Hematopoietic multipotent progenitor cell treated with erythropoietin and hydrocortisone succinate and interleukin-3 and kit ligand, for 4 days (in vitro differentiated cells): ENCODE results near the gene ENSA.
"Not testable (repeated sequence)": the region's sequence is repeated elsewhere in the genome, so short reads cannot be mapped to it uniquely, and the experiment has no call there.

Experiments used
- DNase-seq: peaks from one replicate; pipeline ENCODE4 v3.0.0-alpha.2; 2015

Gene ENSA

DNA sequence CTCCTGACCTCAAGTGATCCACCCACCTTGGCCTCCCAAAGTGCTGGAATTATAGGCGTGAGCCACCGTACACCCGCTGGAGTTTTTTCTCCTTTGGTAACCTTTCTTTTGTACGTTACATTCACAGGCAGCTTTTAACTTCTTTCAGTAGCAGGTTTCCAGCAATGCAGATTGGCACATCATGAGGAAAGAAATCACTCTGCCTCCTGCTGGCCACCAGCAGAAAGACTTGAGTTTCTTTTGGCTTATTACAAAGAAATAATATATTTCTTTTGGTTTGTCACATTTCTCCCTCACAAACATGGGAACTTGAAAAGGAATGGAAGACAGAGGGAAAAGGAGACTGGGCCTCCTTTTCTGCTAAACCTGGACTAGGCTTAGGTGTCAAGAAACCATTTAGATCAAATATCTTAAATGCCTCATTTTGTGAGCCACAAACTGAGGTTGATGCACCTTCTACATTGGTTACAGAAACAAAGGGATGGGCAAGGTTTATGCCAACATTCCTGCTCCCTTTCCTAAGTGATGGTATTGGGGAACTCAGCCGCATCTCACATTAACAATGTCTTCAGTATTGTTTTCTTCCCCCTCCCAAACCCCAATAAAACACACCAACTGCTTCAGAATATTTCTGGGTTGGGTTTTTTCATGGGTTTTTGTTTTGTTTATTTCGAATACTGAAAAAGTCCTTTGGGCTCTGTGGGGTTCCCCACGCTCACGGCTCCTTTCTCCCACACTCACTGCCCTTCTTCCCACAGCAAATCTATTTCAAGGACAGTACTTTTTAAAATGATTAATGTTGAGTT lies 7.7 kb downstream of the ENSA start:
- peak; percentile 77 for DNase-seq

DNA sequence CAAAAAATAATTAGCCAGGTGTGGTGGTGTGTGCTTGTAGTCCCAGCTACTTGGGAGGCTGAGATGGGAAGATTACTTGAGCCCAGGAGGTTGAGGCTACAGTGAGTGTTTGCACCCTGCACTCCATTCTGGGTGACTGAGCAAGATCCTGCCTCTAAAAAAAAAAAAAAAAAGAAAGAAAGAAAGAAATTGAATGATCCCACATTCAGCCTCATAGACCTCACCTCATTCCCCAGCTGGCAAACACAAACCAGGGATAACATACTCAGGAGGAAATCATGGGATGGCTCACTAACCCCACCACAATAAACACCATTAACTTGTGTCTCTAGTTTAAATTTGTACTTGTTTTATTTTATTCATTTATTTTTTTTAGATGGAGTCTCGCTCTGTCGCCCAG lies 8.5 kb downstream of the ENSA start:
- DNase-seq: no peak

DNA sequence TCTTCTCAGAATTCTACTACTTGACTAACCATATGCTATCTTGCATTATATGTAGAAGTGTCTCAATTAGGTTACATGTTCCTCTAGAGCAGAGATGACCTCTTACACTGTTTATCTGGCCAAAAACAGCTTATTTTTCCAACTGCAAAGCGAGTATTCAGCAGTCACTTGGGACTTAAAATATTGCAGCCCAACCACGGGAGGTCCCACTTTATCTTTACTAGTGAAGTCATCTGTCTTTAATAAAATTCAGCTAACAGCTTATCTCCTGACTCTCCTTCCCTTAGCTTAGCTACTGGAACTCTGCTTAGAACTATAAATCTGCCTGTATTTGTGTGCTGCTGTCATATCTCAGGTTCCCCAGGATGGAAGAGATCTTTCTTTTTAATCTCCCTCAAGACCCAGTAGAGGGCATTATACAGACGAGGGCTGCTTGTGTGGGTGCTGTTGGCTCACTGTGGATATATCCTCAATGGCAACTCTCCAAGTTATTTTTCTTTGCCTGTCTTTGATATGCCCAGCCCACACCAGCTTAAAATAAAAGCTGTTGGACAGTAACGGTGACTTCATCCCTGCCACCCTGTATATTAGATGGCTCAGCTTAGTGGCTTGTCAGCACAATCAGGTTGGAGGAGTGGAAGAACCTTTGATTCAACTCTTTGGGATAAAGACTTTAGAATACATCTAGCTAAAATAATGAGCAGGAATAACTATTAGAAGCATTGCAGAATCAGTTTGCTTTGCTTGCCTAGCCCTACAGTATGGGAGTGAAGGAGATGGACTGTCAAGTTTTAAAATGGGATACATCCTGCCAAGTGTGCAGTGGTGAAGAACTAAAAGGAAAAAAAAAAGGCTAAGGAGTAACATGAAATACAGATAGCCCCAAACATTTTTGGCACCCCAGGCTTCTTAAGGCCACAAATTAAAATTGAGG lies 9.6 kb downstream of the ENSA start:
- DNase-seq: peak; percentile 93

DNA sequence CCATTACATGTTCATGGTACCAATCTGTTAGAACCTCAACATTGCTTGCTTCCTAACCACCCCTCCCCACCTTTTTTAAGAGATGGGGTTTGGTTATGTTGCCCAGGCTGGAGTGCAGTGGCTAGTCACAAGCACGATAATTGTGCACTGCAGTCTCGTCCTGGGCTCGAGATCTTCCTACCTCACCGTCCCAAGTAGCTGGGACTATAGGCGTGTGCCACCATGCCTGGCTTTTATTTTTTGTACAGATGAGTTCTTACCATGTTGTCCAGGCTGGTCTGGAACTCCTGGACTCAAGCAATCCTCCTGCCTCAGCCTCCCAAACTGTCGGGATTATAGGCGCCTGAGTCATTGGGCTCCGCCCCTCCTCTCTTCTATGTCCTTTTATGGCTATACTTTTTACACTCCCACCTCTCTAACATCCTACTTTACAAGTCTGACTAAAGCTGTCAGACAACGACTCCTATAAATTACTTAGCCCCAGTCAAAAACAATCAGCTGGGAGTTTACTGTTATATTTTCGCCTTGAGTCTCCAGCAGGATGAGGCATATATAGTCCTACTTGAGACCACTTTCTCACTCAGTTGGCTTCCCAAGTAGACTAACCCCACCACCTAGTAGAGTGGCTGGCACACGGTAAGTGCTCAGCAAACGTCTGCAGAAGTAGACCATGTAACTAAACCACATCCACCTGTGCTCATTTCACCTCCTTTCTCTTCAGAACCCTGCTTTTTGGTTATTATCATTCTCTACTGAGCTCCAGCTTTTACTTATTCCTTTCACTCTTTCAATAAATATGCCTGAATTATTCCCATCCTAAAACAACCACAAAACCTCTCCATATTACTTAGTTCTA lies 13.8 kb downstream of the ENSA start:
- no peak for DNase-seq

DNA sequence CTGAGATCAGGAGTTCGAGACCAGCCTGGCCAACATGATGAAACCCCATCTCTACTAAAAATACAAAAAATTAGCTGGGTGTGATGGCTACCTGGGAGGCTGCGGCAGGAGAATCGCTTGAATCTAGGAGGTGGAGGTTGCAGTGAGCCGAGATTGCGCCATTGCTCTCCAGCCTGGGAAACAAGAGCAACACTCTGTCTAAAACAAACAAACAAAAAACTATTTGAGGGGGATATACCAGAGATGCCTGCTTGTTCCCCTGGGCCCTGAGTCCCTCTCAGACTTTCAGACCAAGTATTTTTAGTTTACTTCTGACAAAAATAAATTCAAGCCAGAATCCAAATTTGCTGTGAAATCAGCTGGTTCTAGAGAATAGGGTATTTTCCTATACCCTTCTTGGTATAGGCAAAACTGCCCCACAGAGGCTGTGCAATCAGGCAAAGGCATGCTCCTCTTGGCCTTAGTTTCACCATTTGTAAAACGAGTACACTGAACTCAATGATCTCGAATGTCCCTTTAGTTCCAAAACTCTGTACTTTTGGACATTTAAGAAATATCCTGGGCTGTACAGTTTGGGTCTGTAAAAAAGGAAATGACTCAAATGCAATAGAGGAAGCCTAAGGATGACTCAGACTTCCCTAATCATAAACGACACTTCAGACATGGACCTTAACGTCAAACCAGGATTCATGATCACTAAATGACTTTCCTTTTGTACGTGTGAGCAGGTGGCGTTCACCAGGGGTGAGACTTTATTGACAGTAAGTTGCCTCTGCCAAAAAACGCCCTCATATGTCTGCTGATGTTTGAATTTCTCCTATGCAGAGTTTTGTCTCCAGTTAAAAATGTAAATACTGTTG lies 16.1 kb downstream of the ENSA start:
- DNase-seq: peak; percentile 88

DNA sequence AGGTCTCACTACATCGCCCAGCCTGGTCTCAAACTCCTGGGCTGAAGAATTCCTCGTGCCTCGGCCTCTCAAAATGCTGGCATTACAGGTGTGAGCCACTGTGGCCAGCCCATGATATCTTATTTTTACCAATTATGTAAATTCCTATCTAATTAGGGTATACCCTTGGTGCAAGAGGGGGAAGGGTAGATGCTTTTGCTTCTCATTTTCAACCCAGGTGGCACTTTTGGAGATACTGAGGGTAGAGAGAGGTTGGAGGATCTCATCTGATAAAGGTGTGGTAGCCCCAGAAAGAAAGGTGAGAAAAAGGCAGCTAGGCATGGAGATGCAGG lies 17.4 kb downstream of the ENSA start:
- DNase-seq: no peak

- no peak for DNase-seq
Measured at GRCh38 chr1:150610576-150610975, 18.8 kb downstream of the ENSA start.

- DNase-seq: no peak
Measured at GRCh38 chr1:150609732-150610131, 19.7 kb downstream of the ENSA start.

DNA sequence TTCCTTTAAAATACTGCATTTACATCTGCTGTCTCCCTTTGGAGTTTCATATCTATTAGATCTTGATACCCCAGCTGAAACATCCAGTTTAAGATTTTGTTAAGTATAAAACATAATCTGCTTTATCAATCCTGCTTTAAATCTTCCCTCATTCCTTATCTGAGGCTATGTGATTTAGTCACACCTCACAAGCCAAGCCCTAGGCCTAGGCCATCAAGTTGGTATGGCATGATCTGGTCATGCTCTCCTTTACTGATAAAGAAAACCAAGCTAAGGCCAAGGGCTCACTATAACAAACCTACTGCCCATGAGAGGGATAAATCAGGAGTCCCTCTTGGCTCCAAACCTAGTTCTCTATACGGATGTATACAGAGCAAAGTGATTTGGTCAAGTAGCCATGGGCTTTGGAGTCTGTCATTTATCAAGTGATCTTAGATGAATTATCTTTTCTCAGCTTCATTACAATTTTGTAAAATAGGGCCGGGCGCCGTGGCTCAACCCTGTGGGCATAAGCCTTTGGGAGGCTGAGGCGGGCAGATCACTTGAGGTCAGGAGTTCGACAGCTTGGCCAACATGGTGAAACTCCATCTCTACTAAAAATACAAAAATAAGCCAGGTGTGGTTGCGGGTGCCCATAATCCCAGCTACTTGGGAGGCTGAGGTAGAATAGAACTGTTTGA lies 22.8 kb downstream of the ENSA start:
- DNase-seq: no peak

DNA sequence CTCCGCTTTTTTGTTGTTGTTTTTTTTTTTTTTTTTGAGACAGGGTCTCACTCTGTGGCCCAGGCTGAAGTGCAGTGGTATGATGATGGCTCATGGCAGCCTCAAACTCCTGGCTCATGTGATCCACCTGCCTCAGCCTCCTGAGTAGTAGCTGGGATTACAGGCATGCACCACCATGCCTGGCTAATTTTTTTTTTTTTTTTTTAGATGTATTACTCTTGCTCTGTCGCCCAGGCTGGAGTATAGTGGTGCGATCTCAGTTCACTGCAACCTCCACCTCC lies 24.0 kb downstream of the ENSA start:
- not testable (repeated sequence) for DNase-seq

- DNase-seq: no peak
Measured at GRCh38 chr1:150604226-150604588, 25.2 kb downstream of the ENSA start.

GRCh38 chr1:150603711-150604110 lies 25.7 kb downstream of the ENSA start:
- DNase-seq: no peak

GRCh38 chr1:150602372-150602771 lies 27.0 kb downstream of the ENSA start:
- DNase-seq: not testable (repeated sequence)

DNA sequence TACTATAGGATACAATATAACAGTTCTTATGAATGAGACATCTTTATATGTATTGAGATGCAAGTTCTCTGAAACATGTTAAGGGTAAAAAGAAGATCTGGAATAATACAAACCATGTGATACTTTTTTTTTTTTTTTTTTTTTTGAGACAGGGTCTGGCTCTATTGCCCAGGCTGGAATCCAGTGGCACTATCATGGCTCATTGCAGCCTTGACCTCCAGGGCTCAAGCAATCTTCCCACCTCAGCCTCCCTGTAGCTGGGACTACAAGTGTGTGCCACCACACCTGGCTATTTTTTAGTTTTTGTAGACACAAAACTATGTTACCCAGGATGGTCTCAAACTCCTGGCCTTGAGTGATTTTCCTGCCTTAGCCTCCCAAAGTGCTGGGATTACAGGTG lies 27.9 kb downstream of the ENSA start:
- DNase-seq: no peak

GRCh38 chr1:150598346-150598745 lies 31.1 kb downstream of the ENSA start:
- DNase-seq: not testable (repeated sequence)

- no peak for DNase-seq
Measured at GRCh38 chr1:150596976-150597375, 32.4 kb downstream of the ENSA start.

- DNase-seq: no peak
Measured at GRCh38 chr1:150596095-150596892, 33.1 kb downstream of the ENSA start.

DNA sequence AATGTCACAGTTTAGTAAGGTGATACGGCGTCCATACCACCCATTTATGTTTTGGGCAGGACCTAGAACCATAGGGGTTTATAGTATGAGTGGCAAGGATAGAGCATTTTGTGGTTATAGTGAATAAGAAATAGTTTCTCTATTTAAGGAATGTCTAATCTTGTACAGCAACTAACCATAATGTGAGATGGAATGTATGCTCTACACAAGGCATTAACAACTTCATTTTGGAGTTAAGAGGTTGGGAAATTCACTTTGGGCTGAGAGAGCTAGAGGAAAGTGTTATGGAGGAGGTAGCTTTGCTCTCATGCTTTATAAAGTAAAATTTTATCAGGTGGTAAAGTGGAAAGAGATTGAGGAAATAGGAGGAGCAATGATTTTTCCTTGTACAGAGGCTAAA lies 47.0 kb downstream of the ENSA start:
- no peak for DNase-seq

DNA sequence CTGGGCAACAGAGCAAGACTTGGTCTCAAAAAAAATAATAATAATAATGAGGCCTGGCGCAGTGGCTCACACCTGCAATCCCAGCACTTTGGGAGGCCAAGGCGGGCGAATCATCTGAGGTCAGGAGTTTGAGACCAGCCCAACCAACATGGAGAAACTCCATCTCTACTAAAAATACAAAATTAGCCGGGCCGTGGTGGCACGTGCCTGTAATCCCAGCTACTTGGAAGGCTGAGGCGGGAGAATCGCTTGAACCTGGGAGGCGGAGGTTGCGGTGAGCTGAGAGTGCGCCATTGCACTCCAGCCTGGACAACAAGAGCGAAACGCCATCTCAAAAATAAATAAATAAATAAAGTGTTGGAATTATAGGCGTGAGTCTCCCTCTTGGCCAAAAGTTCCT lies 47.5 kb downstream of the ENSA start:
- DNase-seq: not testable (repeated sequence)

- DNase-seq: not testable (repeated sequence)
Measured at GRCh38 chr1:150581437-150581836, 48.0 kb downstream of the ENSA start.

GRCh38 chr1:150580966-150581365 lies 48.4 kb downstream of the ENSA start:
- not testable (repeated sequence) for DNase-seq
